Renal cortex interstitium (tissue), 11 donors: Measurements from ENCODE around the gene SMARCB1. TPM values are rescaled to one million over a fixed set of nuclear protein-coding genes. Genes with fewer than 3 reads are reported as not detected.
"Not testable (repeated sequence)": the region's sequence is repeated elsewhere in the genome, so short reads cannot be mapped to it uniquely, and the experiment has no call there.

Experiments
- DNase-seq, 11 donors: peaks; one replicate each; pipeline ENCODE4 v3.0.0-alpha.2; 2013; ENCODE audit warnings: low read depth in 9 of 11, low spot score in 4 of 11; ENCODE audit errors: extremely low read depth in 1 of 11
- polyA plus RNA-seq, 3 donors: library from polyadenylated mRNA; unstranded; fragments of 120-200 nt; gene quantifications; one replicate each; pipeline ENCODE4 v1.2.1, GENCODE V29; 2013; ENCODE audit not compliant: insufficient read length in 3 of 3

SMARCB1 gene
- polyA plus RNA-seq, 3 donors: 158 to 212 (median 202) TPM

- peak in 5 of 11 donors; percentile 72 to 83 (median 75) for DNase-seq
Measured at GRCh38 chr22:23849009-23850006, 62.5 kb downstream of the SMARCB1 start.

- no peak for DNase-seq
Measured at GRCh38 chr22:23850136-23850611, 63.4 kb downstream of the SMARCB1 start.

- DNase-seq: peak in 2 of 11 donors; percentile 44 to 57
Measured at GRCh38 chr22:23856721-23857605, 70.2 kb downstream of the SMARCB1 start.

DNA sequence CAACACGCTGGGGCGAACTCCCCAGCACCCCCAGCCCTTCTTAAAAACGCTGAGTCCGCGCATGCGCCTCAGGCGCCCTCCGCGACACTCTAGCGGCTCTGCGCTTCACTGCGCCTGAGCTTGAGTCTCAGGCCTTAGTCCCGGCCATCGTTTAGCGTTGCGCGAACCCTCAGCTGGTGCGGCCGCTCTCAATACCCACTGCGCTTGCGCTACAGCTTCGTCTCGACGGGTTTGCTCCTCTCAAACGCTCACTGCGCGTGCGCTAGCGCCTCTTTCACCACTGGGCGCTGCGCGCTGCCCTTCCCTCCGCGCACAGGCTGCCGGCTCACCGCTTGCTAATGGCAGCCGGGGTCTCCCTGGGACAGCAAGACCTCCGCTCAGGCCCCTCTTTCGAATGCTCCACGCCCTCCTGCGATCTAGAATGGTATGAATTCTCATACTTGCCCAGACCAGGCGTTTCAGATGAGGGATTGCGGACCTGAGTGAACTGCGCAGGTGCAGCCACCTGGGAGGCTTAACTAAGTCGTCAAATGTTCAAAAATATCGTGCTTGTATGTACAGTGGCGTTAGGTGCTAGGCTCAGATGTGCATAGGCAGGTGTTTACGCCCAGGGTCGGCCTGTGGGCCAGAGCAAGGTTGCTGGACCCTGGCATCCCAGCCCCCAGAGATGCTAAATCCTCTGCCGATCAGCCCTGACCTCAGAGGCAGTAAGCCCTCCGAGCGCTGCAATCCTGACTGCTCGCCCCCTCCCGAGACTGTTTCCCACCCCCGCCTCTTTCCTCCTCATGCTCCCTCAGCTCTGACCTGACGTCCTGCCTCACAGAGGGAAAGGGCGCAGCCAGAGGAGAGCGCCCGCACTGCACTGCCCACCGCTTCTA is 71.1 kb downstream of the SMARCB1 start, which contains the start of gene SLC2A11:
SLC2A11 (plus strand) TSS at position 270 of the 878 bp plus-strand sequence; CDS start at position 395, 125 bp downstream.
- peak; percentile 96 to 100 (median 98) for DNase-seq

DNA sequence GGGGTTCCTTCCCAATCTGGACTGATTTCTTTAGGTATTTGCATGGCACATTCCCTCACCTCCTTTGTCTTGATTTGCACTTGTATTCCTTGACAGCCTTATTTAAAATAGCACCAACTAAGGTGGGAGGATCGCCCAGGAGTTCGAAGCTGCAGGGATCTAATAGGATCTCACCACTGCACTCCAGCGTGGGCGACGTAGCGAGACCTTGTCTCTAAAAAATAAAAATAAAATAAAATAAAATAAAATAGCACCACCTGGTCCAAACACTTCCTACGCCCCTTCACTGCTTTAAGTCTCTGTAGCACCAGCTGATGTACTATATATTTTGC is 71.7 kb downstream of the SMARCB1 start:
- no peak for DNase-seq

GRCh38 chr22:23859201-23859600 is 72.4 kb downstream of the SMARCB1 start:
- no peak for DNase-seq

- not testable (repeated sequence) for DNase-seq
Measured at GRCh38 chr22:23860187-23860586, 73.4 kb downstream of the SMARCB1 start.

GRCh38 chr22:23862103-23862502 is 75.3 kb downstream of the SMARCB1 start:
- no peak for DNase-seq

GRCh38 chr22:23864499-23865154 is 77.9 kb downstream of the SMARCB1 start:
- not testable (repeated sequence) for DNase-seq

GRCh38 chr22:23868580-23868979 is 81.8 kb downstream of the SMARCB1 start:
- no peak for DNase-seq

- DNase-seq: no peak
Measured at GRCh38 chr22:23874871-23875270, 88.1 kb downstream of the SMARCB1 start.

- DNase-seq: no peak
Measured at GRCh38 chr22:23875801-23876200, 89.0 kb downstream of the SMARCB1 start.

DNA sequence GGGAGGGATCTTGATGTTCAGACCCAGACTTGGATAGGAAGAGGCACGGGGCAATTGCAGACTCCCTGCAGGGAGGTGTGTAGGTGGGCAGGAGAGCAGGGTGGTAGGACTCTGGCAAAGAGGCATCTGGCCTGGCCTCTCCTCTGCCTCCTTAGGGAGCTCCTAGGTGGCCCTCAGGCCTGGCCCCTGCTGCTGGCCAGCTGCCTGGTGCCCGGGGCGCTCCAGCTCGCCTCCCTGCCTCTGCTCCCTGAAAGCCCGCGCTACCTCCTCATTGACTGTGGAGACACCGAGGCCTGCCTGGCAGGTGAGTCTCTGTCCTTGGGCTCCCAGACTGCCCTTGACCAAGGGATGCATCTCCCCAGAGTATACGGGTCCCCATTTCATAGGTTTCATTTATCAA is 90.8 kb downstream of the SMARCB1 start:
- DNase-seq: no peak

DNA sequence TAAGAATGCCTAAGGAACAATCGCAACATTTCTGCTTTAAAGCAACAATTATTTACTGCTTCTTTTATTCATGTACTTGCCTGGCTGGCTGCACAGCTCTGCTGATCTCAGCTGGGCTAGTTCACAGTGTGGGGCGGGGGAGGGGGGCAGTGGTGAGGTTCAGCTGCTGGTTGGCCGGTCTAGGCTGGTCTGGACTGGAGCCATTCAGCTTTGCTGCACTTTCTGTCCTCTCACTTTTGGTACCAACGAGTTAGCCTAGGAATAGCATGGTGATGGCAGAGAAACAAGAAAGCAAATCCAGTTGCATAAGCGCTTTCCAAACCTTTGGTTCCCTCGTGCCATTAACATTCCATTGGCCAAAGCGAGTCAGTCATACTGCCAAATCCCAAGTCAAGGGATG is 91.5 kb downstream of the SMARCB1 start:
- no peak for DNase-seq

- DNase-seq: no peak
Measured at GRCh38 chr22:23882370-23882769, 95.6 kb downstream of the SMARCB1 start.

DNA sequence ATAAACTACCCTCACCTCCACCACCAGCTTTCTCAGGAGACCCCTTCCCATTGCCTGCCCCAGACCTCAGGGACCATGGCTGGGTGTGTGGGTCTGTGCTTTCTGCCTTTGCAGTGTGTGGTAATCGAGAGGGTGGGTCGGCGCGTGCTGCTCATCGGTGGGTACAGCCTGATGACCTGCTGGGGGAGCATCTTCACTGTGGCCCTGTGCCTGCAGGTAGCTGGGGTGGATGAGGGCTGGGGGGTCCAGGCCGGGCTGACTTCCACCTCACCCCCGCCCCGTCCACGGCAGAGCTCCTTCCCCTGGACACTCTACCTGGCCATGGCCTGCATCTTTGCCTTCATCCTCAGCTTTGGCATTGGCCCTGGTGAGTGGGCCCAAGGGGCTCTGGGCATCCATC is 96.9 kb downstream of the SMARCB1 start:
- DNase-seq: no peak

GRCh38 chr22:23884140-23884539 is 97.4 kb downstream of the SMARCB1 start:
- no peak for DNase-seq
